HG03103 (cell line): ENCODE measurements around the gene RDH13.
"Not testable (repeated sequence)": the region's sequence is repeated elsewhere in the genome, so short reads cannot be mapped to it uniquely, and the experiment has no call there.

Source experiments
- ATAC-seq: cut with Tn5 transposase; IDR thresholded peaks from one replicate; pipeline ENCODE4 v1.9.1; 2021; ENCODE audit warnings: low read depth; ENCODE audit not compliant: unreplicated experiment

Gene RDH13

DNA sequence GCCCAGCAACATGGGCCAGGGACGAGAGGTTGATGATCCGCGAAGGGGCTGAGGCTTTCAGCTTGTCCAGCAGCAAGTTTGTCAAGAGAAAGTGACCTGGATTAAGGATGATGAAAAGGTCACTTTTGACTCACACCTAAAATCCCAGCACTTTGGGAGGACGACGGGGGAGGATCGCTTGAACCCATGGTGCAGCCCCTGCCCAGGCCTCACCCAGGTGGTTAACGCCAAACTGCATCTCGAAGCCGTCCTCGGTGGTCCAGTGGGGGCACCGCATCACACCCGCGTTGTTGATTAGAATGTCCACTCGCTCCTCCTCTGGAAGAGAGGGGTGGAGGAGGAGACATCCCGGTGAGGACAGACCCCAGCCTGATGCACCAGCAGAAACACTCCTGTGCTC is 14.5 kb downstream of the RDH13 start:
- ATAC-seq: no peak

DNA sequence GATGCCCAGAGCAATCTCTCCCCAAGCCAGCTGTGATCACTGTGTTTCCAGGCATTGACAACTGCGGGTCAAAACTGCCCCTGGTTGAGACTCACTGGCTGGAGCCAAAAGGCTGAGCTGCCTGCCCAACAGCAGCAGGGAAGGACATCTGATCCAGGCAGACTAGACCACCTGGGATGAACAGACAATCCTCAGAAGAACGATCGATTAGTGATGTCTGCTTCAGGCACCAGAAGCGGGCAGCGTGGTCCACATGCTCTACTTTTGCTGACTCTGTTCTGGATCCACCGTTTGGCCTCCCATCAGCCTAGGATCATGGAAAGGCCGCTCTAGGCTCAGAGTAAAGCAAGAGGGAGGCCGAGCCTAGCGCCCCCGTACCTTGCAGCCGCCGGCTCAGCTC is 15.0 kb downstream of the RDH13 start:
- ATAC-seq: no peak

DNA sequence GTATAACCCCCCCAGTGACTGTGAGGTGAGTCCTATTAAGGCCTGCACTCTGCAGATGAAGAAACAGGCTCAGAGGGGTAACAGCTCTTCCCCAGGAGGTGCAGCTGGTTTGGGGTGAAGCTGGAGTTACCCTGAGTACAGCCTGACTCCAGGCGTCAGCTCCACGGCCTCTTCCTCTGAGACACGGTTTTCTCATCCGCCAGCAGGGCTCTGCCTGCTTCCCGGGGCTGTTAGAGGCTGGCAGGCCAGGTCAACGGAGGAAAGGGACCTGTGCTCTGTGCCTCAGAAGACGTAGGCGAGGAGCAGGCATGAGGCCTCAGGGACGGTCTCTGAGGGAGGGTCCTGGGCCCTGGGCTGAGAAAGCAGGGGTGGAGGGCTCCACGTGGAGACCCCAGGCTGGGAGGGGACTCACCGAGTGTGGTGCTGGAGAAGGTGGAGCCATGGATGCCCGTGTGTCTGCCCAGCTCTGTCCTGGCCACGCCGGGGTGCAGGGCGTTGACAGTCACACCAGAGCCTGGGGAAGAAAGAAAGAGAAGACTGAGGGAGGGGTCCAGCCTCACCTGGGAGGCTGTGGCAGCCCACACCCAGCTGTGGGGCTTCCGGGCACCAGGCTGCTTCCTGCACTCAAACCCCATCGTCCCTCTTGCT is 15.8 kb downstream of the RDH13 start:
- no peak for ATAC-seq

DNA sequence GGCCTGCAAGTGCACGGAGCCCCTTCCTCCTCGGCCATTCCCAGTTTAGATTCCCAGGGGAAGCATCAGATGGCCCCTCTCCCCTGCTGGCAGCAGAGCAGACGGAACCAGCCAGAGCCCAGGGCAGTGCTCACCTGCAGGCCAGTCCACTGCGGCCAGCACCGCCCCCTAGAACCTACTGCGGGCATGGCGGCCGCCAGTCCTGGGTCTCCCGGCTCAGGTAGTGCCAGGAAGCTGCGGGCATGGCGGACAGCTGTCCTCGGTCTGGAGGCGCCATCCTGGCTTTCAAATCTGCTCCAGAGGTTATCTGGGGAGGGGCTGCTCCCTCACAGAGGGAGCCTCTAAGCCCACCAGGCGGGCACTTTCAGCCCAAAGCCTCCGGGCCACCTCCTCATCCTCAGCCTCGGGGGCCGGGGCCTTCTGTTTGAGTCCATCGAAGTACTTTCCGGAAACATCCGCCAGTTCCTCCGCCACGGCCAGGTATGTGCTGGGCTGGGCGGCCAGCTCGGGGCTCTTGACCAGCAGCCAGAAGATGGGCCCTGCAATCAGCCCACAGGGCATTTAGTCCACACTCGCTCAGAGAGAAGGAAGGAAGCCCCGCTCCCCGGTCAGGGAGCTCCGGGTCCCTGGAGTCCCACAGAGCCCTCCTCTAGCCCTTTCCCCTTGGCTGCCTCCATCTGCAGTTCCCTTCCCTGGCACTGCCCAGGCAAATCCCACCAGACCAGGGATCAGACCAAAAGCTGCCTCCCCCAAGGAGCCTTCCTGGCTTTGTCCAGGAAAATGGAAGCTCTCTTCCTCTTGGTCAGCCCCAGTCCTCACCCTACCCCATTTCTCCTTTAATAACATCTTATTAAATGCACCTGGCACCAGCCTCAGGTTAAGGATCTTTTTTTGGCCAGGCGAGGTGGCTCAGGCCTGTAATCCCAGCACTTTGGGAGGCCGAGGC is 17.9 kb downstream of the RDH13 start:
- no peak for ATAC-seq

DNA sequence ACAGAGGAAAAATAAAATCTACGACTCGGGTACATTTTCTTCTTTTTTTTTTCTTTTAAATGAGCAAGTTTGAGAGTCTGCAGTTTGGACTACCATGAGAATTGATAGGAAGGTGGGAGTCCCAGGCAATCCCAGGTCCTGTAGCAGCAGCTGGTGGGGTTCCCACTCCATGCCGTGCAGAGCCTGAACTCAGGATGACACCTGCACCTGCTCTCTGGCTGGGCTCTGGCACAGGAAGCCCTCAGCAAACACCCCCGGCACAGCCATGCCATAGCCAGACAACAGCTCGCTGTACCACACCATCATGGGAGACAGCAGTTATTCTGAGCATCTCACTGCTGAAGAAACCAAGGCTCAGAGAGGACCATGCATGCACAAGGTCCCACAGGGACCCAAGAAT is 18.7 kb downstream of the RDH13 start:
- no peak for ATAC-seq

DNA sequence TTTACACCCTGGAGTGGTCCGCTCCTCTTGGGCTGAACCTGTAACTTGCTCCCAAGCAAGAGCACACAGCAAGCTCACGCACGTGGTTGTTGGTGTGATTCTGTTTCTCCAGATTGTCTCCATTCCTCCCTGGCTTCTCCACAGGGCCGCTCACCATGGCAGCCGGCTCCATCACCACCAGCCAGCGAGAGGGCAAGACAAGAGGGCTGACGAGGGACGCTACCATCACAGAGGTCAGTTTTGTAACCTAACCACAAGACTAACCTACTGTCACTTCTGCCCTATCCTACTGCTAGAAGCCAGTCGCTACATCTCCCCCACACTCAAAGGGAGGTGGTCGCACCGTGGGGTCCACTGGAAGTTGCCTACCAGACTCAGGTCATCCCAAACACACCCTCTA is 20.3 kb downstream of the RDH13 start:
- no peak for ATAC-seq

DNA sequence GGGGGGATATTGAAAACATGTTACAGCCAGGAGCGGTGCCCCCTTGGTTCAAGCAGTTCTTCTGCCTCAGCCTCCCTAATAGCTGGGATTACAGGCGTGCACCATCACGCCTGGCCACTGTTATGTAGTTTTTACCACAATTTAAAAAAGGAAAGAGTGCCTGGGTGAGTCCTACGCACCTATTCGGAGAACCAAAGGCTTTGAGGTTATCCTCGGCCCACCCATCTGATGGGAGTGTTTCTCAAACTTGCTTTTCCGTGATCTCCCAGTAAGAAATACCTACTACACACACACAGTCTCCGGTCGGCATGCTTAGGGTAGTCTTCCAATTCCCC is 20.6 kb downstream of the RDH13 start:
- no peak for ATAC-seq

DNA sequence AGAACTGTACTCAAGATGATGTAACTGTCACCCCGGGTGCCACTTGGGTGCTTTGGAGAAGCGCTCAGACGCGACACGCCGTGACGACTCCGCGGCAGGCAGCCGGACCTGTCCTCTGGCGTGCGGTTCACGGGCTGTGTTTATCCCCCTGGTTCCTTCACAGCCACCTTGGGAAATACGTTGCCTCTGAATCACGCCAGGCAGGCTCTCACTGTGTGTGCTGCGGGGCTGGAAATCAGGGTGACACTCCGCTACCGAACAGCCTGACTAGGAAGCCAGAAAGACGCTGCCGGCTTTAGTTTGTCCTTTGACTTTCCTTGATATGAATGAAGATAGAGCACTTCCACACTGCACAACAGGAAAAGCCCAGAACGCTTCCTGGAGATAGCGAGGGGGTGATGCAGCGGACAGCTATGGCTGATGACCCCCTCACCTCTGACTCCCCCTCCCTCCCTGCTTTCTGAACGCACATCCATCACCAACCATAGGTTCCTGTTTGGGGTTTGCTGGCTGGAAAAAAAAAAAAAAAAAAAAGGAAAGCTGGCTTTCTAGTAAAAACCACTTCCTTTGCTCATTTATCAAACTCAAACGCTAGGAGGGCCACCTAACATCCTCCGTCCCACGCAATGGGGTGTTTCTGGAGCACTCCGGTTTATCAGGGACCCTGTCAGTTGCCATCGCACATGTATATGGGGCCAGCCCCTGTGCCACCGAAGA is 21.2 kb downstream of the RDH13 start:
- ATAC-seq: no peak

DNA sequence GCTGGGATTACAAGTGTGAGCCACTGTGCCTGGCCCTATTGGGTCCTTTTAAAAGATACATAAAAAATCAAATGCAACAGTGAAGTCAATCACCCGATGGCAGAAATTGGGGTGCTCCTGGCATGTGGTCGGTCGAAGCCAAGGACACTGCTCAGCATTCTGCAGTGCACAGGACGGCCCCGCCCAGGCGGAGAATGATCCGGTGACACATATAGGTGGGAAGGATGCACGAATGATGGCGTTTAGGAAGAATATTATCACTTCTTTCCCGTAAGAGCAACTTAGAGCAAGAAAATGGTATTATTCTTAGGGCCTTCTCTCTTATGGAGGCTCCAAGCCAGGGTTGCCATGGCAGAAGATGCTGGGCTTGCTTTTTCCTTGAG is 21.7 kb downstream of the RDH13 start:
- no peak for ATAC-seq

DNA sequence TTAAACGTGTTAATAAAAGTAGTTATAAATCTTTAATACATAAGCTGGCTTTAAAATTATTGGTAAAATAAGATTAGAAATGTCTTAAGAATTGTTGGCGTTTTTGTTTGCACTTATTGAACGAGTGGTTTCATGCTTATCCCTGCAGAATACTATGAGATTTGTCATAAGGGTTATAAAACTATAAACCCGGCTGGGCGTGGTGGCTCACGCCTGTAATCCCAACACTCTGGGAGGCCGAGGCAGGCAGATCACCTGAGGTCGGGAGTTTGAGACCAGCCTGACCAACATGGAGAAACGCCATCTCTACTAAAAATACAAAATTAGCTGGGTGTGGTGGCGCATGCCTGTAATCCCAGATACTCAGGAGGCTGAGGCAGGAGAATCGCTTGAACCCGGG is 22.3 kb downstream of the RDH13 start:
- not testable (repeated sequence) for ATAC-seq

DNA sequence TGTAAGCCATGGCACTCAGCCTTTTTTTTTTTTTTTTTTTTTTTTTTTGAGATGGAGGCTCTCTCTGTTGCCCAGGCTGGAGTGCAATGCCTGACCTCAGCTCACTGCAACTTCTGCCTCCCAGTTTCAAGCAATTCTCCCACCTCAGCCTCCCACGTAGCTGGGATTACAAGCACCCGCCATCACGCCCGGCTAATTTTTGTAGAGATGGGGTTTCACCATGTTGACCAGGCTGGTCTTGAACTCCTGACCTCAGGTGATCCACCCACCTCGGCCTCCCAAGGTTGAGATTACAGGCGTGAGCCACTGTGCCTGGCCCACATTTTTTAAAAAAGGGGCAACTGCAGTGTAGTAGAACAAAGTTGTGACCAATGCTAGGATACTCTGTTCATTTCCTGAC is 25.3 kb downstream of the RDH13 start:
- ATAC-seq: not testable (repeated sequence)

DNA sequence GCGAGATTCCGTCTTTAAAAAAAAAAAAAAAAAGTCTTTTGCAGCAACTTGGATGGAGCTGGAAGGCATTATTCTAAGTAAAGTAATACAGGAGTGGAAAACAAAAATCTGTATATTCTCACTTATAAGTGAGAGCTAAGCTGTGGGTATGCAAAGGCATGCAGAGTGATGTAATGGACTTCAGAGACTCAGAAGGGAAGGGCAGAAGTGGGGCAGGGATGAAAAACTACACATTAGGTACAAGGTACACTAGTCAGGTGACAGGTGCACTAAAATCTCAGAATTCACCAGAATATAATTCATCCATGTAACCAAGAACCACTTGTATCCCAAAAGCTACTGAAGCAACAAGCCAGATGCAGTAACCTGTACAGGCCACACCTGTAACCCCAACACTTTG is 26.9 kb downstream of the RDH13 start:
- ATAC-seq: no peak

DNA sequence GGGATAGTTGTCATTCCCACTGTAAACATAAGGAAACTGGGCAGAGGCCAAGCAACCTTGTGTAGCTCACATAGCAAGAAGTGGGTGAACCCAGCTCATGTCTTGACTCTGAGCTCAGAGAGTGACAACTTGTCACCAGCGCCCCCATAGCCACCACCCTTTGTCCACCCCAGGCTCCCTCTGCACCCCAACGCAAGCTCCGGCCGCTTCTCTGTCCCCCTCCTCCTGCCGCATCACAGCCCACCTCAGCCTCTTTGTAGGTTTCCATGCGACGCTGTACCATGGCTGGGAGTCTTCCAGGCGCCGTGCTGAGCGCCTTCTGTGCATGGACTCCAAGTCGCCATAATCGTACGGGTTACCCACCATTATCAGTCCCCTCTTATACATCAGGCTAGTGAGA is 28.2 kb downstream of the RDH13 start:
- ATAC-seq: no peak

DNA sequence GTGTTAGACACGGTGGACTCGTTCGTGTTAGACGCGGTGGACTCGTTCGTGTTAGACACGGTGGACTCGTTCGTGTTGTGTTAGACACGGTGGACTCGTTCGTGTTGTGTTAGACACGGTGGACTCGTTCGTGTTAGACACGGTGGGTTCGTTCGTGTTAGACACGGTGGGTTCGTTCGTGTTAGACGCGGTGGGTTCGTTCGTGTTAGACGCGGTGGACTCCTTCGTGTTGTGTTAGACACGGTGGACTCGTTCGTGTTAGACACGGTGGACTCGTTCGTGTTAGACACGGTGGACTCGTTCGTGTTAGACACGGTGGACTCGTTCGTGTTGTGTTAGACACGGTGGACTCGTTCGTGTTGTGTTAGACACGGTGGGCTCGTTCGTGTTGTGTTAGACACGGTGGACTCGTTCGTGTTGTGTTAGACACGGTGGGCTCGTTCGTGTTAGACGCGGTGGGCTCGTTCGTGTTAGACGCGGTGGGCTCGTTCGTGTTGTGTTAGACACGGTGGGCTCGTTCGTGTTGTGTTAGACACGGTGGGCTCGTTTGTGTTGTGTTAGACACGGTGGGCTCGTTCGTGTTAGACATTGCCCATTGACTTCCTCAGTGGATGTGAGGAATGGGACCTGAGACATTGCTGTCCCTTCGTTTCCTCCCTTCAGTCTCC is 29.8 kb downstream of the RDH13 start:
- ATAC-seq: not testable (repeated sequence)

DNA sequence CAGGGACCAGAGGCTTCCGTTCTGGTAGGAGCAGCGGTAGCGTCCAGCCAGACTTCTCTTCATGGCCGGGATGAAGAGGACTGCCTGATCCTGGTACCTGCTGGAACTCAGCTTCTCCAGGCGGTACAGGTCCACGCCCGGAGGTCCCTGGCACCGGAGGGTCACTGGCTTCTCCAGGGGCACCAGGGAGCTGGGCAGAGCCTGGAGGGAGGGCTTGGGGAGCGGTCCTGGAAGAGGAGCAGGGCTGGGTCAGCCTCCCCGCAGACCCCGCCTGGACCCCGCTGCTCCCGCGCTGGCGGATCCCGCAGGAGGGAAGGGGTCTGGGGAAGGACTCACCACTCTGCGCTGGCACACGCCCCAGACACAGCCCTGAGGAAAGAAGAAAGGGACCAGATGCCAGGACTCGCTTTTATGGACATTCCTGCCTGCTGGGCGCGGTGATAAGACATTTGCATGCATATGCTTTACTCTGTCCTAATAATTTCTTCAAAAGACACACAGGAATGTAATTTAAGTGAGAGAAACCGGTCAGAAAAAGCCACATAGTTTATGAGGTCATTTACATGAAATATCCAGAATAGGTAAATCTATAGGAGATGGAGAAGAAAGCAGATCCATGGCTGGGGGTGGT is 30.7 kb downstream of the RDH13 start:
- ATAC-seq: no peak

DNA sequence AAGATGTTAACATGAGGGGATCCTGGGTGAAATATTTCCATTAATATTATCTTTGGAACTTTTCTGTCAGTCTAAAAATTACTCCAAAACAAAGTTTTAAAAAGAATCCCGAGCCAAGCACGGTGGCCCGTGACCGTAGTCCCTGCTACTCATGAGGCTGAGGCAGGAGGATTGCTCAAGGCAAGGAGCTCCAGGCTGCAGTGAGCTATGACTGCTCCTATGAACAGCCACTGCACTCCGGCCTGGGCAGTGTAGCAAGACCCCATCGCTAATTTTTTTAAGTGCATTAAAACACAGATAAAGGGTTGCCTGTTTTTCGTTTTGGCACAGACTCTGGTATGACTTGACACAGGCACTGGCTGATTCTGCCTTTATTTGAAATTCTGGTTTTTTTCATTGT is 31.8 kb downstream of the RDH13 start:
- no peak for ATAC-seq

DNA sequence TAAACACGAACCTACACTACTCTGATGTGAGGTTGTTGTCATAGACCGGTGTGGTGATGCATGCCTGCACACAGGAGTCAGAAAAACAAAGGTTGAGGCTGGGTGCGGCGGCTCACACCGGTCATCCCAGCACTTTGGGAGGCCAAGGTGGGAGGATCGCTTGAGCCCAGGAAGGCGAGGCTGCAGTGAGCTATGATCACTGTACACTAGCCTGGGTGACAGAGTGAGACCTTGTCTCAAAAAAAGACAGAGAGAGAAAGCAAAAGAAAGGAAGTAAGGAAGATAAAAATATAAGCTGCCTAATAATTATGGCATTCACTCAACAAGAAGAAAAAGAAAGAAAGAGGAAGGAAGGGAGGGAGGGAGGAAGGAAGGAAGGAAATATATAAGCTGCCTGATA is 34.2 kb downstream of the RDH13 start:
- no peak for ATAC-seq

DNA sequence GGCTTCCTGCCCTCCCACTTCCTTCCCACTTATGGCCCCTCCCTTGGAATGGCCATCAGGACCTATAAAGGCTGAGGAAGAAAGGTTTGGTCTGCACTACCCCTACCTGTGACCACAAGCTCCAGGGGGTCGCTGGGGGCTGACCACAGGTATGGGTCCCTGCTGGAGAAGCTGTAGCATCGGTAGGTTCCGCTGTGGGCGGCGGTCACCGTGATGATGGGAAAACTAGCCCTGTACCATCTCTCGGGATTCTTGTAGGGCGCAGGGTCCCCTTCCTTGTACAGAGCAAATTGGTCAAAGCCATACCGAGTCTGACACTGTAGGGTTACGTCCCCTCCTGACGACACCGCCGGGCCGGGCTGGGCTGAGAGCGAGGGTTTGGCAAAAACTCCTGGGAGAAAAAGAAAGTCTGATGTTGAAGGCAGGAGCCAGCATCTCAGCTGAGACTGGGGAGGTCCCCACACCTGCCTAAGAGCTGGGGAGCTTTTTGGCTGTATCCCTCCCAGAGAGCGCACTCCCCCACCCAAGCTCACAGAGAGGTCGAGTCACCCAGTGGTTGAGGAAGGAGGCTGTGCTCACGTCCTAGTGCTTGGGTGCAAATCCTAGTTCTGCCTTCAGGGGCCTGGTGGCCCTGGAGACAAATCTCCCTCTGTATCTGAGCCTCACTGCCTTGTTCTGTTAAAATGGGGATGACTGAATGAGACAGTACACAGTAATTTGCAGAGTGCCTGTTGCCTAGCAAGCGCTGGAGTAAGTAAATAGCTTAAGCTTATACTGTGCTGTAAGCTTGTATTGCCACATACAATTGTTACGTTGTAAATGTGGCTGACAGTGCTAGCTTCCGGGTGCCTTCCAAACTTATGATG is 35.2 kb downstream of the RDH13 start:
- no peak for ATAC-seq

DNA sequence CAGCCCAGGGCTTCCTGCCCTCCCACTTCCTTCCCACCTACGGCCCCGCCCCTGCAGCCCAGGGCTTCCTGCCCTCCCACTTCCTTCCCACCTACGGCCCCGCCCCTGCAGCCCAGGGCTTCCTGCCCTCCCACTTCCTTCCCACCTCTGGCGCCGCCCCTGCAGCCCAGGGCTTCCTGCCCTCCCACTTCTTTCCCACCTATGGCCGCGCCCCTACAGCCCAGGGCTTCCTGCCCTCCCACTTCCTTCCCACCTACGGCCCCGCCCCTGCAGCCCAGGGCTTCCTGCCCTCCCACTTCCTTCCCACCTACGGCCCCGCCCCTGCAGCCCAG is 35.8 kb downstream of the RDH13 start:
- ATAC-seq: not testable (repeated sequence)

DNA sequence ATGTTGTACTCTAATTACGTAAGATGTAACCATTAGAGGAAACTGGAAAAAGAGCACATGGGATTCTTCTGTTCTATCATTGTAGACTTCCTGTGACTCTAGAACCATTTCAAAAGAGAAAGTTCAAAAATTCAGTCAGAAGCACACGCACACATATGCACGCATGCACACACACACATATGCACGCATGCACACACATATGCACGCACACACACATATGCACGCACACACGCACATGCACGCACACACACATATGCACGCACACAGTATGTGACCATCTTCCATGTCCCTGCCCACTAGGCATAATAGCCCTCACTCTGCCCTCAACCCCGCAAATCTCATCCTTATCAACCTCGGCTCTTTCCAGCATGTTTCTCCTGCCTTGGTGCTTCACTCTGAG is 38.8 kb downstream of the RDH13 start:
- ATAC-seq: no peak
